Liver (tissue), 9 donors: Measurements from ENCODE around the gene ZNF205. TPM values are rescaled to one million over a fixed set of nuclear protein-coding genes. Genes with fewer than 3 reads are reported as not detected.

Source experiments
- DNase-seq: peaks from one replicate; pipeline ENCODE4 v3.0.0-alpha.2; 2017; ENCODE audit warnings: low spot score
- H3K27ac ChIP-seq, 2 donors: one replicate each; pipeline ENCODE4 v1.7.0; 2013; ENCODE audit warnings: inconsistent platforms in 2 of 2, low read length in 2 of 2, control low read depth in 1 of 2, low read depth in 1 of 2, mild to moderate bottlenecking in 1 of 2
- H3K27me3 ChIP-seq, 4 donors: one replicate each; pipeline versions ENCODE4 v1.6.1 to v1.7.0; 2013; ENCODE audit warnings: low read length in 3 of 4, inconsistent platforms in 1 of 4, mild to moderate bottlenecking in 1 of 4, moderate library complexity in 1 of 4; ENCODE audit not compliant: control insufficient read depth in 4 of 4, insufficient read depth in 4 of 4
- H3K36me3 ChIP-seq, 4 donors: one replicate each; pipeline versions ENCODE4 v1.6.1 to v1.7.0; 2013; ENCODE audit warnings: low read length in 3 of 4, mild to moderate bottlenecking in 3 of 4, low read depth in 1 of 4, moderate library complexity in 1 of 4; ENCODE audit not compliant: control insufficient read depth in 4 of 4, insufficient read depth in 3 of 4
- H3K4me1 ChIP-seq, 4 donors: one replicate each; pipeline versions ENCODE4 v1.6.1 to v1.7.0; 2013; ENCODE audit warnings: low read length in 3 of 4, mild to moderate bottlenecking in 3 of 4, moderate library complexity in 1 of 4; ENCODE audit not compliant: control insufficient read depth in 4 of 4, insufficient read depth in 4 of 4
- H3K4me3 ChIP-seq, 3 donors: one replicate each; pipeline versions ENCODE4 v1.6.1 to v1.7.0; 2013; ENCODE audit warnings: low read length in 3 of 3, control low read depth in 1 of 3, low read depth in 1 of 3, mild to moderate bottlenecking in 1 of 3
- H3K9ac ChIP-seq, 2 donors: one replicate each; pipeline ENCODE4 v1.7.0; 2013; ENCODE audit warnings: low read length in 2 of 2, mild to moderate bottlenecking in 2 of 2, moderate library complexity in 2 of 2, control low read depth in 1 of 2, low read depth in 1 of 2
- H3K9me3 ChIP-seq, 4 donors: one replicate each; pipeline versions ENCODE4 v1.6.1 to v1.7.0; 2013; ENCODE audit warnings: low read length in 3 of 4; ENCODE audit not compliant: control insufficient read depth in 4 of 4
- ATF3 ChIP-seq: IDR thresholded peaks from 2 replicates; pipeline ENCODE4 v1.6.1; 2016; ENCODE audit warnings: antibody characterized with exemption
- EGR1 ChIP-seq, 2 donors: IDR thresholded peaks; 2 replicates each; pipeline ENCODE4 v1.6.1; 2016 to 2018; ENCODE audit warnings: antibody characterized with exemption in 2 of 2, low read depth in 2 of 2
- FOXA1 ChIP-seq: IDR thresholded peaks from 2 replicates; pipeline ENCODE4 v1.6.1; 2016; ENCODE audit warnings: antibody characterized with exemption
- FOXA2 ChIP-seq: IDR thresholded peaks from 2 replicates; pipeline ENCODE4 v1.6.1; 2016; ENCODE audit warnings: antibody characterized with exemption
- GABPA ChIP-seq, 2 donors: IDR thresholded peaks in 1 of 2; conservative IDR thresholded peaks in 1 of 2; 2 replicates each; pipeline ENCODE4 v1.6.1; 2016; ENCODE audit warnings: antibody characterized with exemption in 2 of 2, mild to moderate bottlenecking in 1 of 2, moderate library complexity in 1 of 2
- HNF4A ChIP-seq, 2 donors: conservative IDR thresholded peaks; 2 replicates each; pipeline ENCODE4 v1.6.1; 2016; ENCODE audit warnings: antibody characterized with exemption in 2 of 2, mild to moderate bottlenecking in 2 of 2
- HNF4G ChIP-seq: IDR thresholded peaks from 2 replicates; pipeline ENCODE4 v1.6.1; 2016; ENCODE audit warnings: antibody characterized with exemption
- JUND ChIP-seq, 2 donors: IDR thresholded peaks; 2 replicates each; pipeline ENCODE4 v1.6.1; 2016; ENCODE audit warnings: antibody characterized with exemption in 2 of 2
- NR2F2 ChIP-seq: IDR thresholded peaks from 2 replicates; pipeline ENCODE4 v1.6.1; 2016; ENCODE audit warnings: antibody characterized with exemption
- RAD21 ChIP-seq, 2 donors: IDR thresholded peaks; 2 replicates each; pipeline ENCODE4 v1.6.1; 2016; ENCODE audit warnings: antibody characterized with exemption in 2 of 2, mild to moderate bottlenecking in 2 of 2
- RXRA ChIP-seq, 2 donors: IDR thresholded peaks; 2 replicates each; pipeline ENCODE4 v1.6.1; 2017 to 2018; ENCODE audit warnings: antibody characterized with exemption in 2 of 2, mild to moderate bottlenecking in 1 of 2
- SP1 ChIP-seq: IDR thresholded peaks from 2 replicates; pipeline ENCODE4 v1.6.1; 2018; ENCODE audit warnings: antibody characterized with exemption, mild to moderate bottlenecking
- TAF1 ChIP-seq: conservative IDR thresholded peaks from 2 replicates; pipeline ENCODE4 v1.6.1; 2016; ENCODE audit warnings: antibody characterized with exemption, mild to moderate bottlenecking
- WGBS: extraction: QIAGEN DNeasy Blood & Tissue Kit; methylation state at CpG from one replicate; pipeline ENCODE4 v1.1.7; 2013; 5-methylcytosine and 5-hydroxymethylcytosine counted together
- polyA plus RNA-seq, 2 donors: library from polyadenylated mRNA; stranded (reverse) in 1 of 2; unstranded in 1 of 2; fragments of 200-250 nt in 1 of 2; fragments of >200 nt in 1 of 2; fragmentation: Nextera tagmentation in 1 of 2; extraction: Ambion mirVana in 1 of 2; gene quantifications; one replicate each; pipeline versions ENCODE4 v1.2.1 to v1.2.3, GENCODE V29; 2013 to 2015
- total RNA-seq, 2 donors: library from RNA; depleted of rRNA; stranded (reverse); fragments of >200 nt; gene quantifications; one replicate each; pipeline ENCODE4 v1.2.3, GENCODE V29; 2014
- TF ChIP-seq, protein P1 (sequence below): fragments of 150-350 bp; IDR thresholded peaks from 2 replicates; pipeline ENCODE4 v1.5.1; 2017; ENCODE audit warnings: improper control_type of control experiment, low read depth, low read length; ENCODE audit not compliant: missing input control
- TF ChIP-seq, protein P2 (sequence below): IDR thresholded peaks from 2 replicates; pipeline ENCODE4 v1.6.1; 2016; ENCODE audit warnings: antibody characterized with exemption
- TF ChIP-seq, protein P3 (sequence below): IDR thresholded peaks from 2 replicates; pipeline ENCODE4 v1.6.1; 2016; ENCODE audit warnings: antibody characterized with exemption, mild to moderate bottlenecking
- donor health status: healthy.
- donor health status: healthy.
- donor health status: healthy.
- donor health status: healthy.
- donor health status: healthy.

The ZNF205 gene
- total and polyA plus RNA-seq, 4 donors: 2.0 to 6.9 (median 5.0) TPM

- Histone ChIP-seq H3K36me3 (no peaks in the 10 kb centered on the region), H3K27ac (no peak overlapping the region), H3K4me1 (peaks cover 6 to 33% (median 18%) of the 10 kb centered on the region in 4 donors), H3K27me3 (no peaks in the 10 kb centered on the region), H3K4me3 (no peak overlapping the region), H3K9me3 (no peaks in the 10 kb centered on the region), H3K9ac (no peak overlapping the region)
- DNase-seq: no peak
- 94% methylated on average over 13 of the region's 13 CpGs for WGBS
- no peak for TF ChIP-seq TAF1
- TF ChIP-seq ATF3: no peak
- no peak for TF ChIP-seq JUND (IDR thresholded peaks at IDR 0.05)
- no peak for TF ChIP-seq RXRA (IDR thresholded peaks at IDR 0.05)
- TF ChIP-seq, protein P1, sequence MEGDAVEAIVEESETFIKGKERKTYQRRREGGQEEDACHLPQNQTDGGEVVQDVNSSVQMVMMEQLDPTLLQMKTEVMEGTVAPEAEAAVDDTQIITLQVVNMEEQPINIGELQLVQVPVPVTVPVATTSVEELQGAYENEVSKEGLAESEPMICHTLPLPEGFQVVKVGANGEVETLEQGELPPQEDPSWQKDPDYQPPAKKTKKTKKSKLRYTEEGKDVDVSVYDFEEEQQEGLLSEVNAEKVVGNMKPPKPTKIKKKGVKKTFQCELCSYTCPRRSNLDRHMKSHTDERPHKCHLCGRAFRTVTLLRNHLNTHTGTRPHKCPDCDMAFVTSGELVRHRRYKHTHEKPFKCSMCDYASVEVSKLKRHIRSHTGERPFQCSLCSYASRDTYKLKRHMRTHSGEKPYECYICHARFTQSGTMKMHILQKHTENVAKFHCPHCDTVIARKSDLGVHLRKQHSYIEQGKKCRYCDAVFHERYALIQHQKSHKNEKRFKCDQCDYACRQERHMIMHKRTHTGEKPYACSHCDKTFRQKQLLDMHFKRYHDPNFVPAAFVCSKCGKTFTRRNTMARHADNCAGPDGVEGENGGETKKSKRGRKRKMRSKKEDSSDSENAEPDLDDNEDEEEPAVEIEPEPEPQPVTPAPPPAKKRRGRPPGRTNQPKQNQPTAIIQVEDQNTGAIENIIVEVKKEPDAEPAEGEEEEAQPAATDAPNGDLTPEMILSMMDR: no peak
- TF ChIP-seq HNF4G: no peak
- TF ChIP-seq, protein P2, sequence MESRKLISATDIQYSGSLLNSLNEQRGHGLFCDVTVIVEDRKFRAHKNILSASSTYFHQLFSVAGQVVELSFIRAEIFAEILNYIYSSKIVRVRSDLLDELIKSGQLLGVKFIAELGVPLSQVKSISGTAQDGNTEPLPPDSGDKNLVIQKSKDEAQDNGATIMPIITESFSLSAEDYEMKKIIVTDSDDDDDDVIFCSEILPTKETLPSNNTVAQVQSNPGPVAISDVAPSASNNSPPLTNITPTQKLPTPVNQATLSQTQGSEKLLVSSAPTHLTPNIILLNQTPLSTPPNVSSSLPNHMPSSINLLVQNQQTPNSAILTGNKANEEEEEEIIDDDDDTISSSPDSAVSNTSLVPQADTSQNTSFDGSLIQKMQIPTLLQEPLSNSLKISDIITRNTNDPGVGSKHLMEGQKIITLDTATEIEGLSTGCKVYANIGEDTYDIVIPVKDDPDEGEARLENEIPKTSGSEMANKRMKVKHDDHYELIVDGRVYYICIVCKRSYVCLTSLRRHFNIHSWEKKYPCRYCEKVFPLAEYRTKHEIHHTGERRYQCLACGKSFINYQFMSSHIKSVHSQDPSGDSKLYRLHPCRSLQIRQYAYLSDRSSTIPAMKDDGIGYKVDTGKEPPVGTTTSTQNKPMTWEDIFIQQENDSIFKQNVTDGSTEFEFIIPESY: no peak
- TF ChIP-seq GABPA (IDR thresholded peaks at IDR 0.05 in 1 of 2, conservative IDR thresholded peaks at IDR 0.05 in 1 of 2): no peak
- no peak for TF ChIP-seq RAD21 (IDR thresholded peaks at IDR 0.05)
- no peak for TF ChIP-seq HNF4A (conservative IDR thresholded peaks at IDR 0.05)
- no peak for TF ChIP-seq FOXA1
- TF ChIP-seq, protein P3, sequence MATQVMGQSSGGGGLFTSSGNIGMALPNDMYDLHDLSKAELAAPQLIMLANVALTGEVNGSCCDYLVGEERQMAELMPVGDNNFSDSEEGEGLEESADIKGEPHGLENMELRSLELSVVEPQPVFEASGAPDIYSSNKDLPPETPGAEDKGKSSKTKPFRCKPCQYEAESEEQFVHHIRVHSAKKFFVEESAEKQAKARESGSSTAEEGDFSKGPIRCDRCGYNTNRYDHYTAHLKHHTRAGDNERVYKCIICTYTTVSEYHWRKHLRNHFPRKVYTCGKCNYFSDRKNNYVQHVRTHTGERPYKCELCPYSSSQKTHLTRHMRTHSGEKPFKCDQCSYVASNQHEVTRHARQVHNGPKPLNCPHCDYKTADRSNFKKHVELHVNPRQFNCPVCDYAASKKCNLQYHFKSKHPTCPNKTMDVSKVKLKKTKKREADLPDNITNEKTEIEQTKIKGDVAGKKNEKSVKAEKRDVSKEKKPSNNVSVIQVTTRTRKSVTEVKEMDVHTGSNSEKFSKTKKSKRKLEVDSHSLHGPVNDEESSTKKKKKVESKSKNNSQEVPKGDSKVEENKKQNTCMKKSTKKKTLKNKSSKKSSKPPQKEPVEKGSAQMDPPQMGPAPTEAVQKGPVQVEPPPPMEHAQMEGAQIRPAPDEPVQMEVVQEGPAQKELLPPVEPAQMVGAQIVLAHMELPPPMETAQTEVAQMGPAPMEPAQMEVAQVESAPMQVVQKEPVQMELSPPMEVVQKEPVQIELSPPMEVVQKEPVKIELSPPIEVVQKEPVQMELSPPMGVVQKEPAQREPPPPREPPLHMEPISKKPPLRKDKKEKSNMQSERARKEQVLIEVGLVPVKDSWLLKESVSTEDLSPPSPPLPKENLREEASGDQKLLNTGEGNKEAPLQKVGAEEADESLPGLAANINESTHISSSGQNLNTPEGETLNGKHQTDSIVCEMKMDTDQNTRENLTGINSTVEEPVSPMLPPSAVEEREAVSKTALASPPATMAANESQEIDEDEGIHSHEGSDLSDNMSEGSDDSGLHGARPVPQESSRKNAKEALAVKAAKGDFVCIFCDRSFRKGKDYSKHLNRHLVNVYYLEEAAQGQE: no peak
- TF ChIP-seq EGR1 (IDR thresholded peaks at IDR 0.05; ENCODE audit: low read depth in 2 of 2): no peak
Measured at GRCh38 chr16:3148256-3149192, 36.1 kb downstream of the ZNF205 start.

DNA sequence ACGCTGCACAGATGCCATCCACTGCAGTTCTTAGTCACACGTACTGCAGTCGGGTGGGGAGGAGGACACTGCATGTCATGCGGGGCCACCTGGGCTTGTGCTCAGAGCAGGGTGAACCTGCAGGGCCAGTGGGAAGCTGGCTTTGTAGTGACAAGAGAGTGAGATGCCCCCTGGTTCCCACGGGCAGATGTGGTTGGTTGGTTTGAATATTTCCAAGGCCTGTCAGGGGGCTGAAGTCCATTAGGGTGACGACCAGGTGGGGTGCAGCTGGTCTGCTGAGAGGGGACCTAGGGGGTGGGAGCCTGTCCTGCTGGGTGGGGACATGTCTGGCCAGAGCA is 36.8 kb downstream of the ZNF205 start:
- H3K9ac ChIP-seq: no peak overlapping the region
- peaks cover 3 to 26% (median 13%) of the 10 kb centered on the region in 4 donors for H3K4me1 ChIP-seq
- no peak overlapping the region for H3K27ac ChIP-seq
- TF ChIP-seq RXRA (IDR thresholded peaks at IDR 0.05) (no peak), HNF4G (no peak), GABPA (IDR thresholded peaks at IDR 0.05 in 1 of 2, conservative IDR thresholded peaks at IDR 0.05 in 1 of 2) (no peak), NR2F2 (no peak), HNF4A (conservative IDR thresholded peaks at IDR 0.05) (no peak), FOXA2 (no peak), SP1 (no peak), JUND (IDR thresholded peaks at IDR 0.05) (no peak)
- TF ChIP-seq, protein P1: no peak
- TF ChIP-seq, protein P2: no peak
- H3K9me3 ChIP-seq: no peaks in the 10 kb centered on the region
- no peak for DNase-seq
- no peaks in the 10 kb centered on the region for H3K27me3 ChIP-seq
- 84% methylated on average over 6 of the region's 6 CpGs for WGBS
- H3K36me3 ChIP-seq: no peaks in the 10 kb centered on the region
- no peak overlapping the region for H3K4me3 ChIP-seq
